IPS DF 4.7 (cell line): ENCODE measurements around the gene VRK2.
"Not testable (repeated sequence)": the region's sequence is repeated elsewhere in the genome, so short reads cannot be mapped to it uniquely, and the experiment has no call there.

Experiments used
- DNase-seq: peaks from one replicate; pipeline ENCODE4 v3.0.0-alpha.2; 2013; ENCODE audit warnings: low spot score; ENCODE audit errors: extremely low read depth

Gene VRK2

GRCh38 chr2:58107803-58108710 lies 61.5 kb downstream of the VRK2 start:
- DNase-seq: no peak

GRCh38 chr2:58109481-58109880 lies 62.9 kb downstream of the VRK2 start:
- DNase-seq: no peak

GRCh38 chr2:58110765-58111164 lies 64.2 kb downstream of the VRK2 start:
- DNase-seq: peak; percentile 11

GRCh38 chr2:58113563-58113962 lies 67.0 kb downstream of the VRK2 start:
- not testable (repeated sequence) for DNase-seq

GRCh38 chr2:58120626-58121229 lies 74.1 kb downstream of the VRK2 start:
- no peak for DNase-seq

GRCh38 chr2:58122040-58122439 lies 75.4 kb downstream of the VRK2 start:
- no peak for DNase-seq

- no peak for DNase-seq
Observed at GRCh38 chr2:58122540-58122939, 75.9 kb downstream of the VRK2 start.

- DNase-seq: no peak
Observed at GRCh38 chr2:58127111-58127510, 80.5 kb downstream of the VRK2 start.

GRCh38 chr2:58130238-58130637 lies 83.6 kb downstream of the VRK2 start:
- no peak for DNase-seq

- DNase-seq: no peak
Observed at GRCh38 chr2:58131191-58132011, 84.8 kb downstream of the VRK2 start.

- DNase-seq: no peak
Observed at GRCh38 chr2:58133395-58133794, 86.8 kb downstream of the VRK2 start.

- no peak for DNase-seq
Observed at GRCh38 chr2:58135861-58136260, 89.3 kb downstream of the VRK2 start.

GRCh38 chr2:58137221-58137620 lies 90.6 kb downstream of the VRK2 start:
- no peak for DNase-seq

GRCh38 chr2:58137856-58138255 lies 91.2 kb downstream of the VRK2 start:
- DNase-seq: no peak

- no peak for DNase-seq
Observed at GRCh38 chr2:58138396-58139030, 91.9 kb downstream of the VRK2 start.

GRCh38 chr2:58140508-58141072 lies 94.0 kb downstream of the VRK2 start:
- no peak for DNase-seq

GRCh38 chr2:58145769-58146168 lies 99.2 kb downstream of the VRK2 start:
- DNase-seq: not testable (repeated sequence)

- DNase-seq: no peak
Observed at GRCh38 chr2:58146707-58147106, 100.1 kb downstream of the VRK2 start.

GRCh38 chr2:58155160-58155778 lies 108.7 kb downstream of the VRK2 start:
- DNase-seq: no peak

GRCh38 chr2:58156780-58157179 lies 110.2 kb downstream of the VRK2 start:
- DNase-seq: no peak

- DNase-seq: no peak
Observed at GRCh38 chr2:58157754-58158153, 111.1 kb downstream of the VRK2 start.
